GM04504 (cell line): Measurements from ENCODE around the gene SACS.
"Not testable (repeated sequence)": the region's sequence is repeated elsewhere in the genome, so short reads cannot be mapped to it uniquely, and the experiment has no call there.

Experiments used
- DNase-seq: peaks from one replicate; pipeline ENCODE4 v3.0.0-alpha.2; 2012; ENCODE audit warnings: low read depth

The SACS gene

DNA sequence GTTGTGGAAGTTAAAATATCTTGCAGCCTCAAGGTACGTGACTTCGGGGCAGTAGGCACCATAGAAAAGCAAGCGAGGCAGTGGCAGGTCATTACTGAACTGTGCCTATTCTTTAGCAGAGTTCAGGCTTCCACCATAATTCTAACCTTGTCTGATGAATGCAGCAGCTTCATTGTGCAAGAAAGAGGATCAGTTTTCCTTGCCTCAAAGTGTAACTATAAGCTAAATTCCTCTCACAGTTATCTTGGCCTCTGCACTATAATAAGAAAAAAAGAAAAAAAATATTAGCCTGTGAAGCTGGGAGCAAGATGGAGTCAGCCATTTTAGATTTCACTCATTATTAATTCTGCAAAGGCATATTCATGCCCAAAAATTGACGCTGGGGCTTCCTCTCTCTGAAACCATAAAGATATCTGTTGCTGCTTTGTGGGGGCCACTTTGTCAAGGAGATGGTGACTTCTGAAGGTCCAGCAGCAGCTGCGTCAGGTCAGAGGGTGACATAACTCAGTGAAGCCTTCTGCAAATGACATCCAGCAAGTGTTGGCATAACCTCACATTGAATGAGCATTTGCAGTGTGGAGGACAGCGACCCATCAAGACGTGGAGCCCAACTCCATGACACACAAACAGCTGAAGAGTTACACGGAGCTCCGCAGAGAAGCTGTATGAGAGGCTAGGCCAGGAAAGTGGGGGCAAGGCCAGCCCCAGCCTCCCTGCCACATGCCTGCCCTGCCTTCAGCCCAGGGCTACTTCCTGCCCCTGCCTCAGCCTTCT, 23.1 kb upstream of the SACS start:
- DNase-seq: no peak

DNA sequence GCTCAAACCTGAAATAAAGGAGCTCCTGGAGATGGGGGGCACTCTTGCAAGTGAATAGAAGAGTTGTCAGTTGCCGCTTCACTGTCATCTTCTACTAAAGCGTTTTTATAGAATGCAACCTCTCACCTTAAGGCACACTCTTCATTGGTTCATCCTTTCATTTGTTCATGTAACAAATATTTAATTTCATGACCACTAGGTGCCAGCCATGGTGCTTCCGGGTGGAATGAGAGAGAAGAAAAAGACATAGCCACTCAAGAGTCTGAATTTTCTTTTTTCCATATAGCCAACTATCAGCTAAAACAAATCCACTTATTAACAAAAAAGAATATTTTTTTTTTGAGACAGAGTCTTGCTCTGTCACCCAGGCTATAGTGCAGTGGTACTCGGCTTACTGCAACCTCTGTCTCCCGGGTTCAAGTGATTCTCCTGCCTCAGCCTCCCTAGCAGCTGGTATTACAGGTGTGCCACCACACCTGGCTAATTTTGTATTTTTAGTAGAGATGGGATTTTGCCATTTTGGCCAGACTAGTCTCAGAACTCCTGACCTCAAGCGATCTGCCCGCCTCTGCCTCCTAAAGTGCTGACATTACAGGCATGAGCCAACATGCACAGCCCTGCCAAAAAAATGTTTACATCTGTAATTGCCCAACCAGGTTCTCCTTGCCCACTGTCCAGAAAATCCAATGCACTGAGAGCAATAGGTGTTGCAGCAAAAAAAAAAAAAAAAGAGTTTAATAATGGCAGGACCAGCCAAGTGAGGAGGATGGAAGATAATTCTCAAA, 22.1 kb upstream of the SACS start:
- DNase-seq: no peak

DNA sequence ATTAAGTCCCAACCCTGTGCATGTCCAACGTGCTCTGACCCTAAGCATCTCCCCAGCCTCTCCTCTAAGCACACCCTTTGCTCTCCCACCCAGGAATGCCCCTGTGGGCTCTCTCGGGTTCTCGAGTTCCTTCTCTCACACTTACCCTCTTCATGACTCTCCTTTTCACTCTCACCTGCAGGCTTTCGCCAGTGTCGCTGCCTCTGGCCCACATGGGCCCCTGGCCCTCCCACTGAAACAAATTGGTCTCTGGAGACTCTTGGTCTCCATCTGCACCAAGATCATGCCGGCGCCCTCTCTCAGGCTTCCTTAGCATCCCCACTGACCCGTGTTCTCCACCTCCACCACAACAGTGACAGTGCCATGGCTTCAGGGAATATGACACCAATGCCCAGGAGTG, 19.6 kb upstream of the SACS start:
- DNase-seq: no peak

DNA sequence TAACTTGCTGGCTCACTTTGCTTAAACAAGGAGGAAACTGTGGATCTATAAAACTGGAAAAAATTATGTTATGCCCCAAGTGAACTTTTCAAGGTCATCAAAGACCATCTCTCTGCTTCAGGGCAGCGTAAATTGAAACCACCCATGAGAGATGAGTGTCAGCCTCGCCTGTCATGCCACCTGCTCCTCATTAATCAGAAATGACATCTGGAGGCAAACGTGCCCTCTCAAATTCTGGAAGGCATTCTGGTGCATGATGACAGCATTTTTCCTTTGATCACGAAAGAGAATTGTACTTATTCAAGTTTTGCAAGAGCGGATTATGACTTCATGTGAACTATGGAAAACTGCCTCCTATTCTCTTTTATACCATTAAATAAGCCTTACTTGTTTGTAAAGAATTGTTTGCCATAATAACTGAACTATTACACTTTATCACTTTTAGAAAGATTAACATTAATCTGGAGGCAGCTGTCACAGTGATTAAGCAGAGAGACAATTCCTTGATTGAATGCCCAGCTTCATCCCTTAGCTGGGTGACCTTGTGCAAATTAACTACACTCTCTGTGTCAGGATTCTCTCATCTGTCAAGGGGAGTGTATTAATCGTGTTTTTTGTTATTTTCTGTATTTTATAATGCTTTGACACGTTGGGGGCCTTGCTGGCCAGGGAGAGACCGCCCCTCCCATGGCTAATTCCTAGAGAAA, 17.0 kb upstream of the SACS start:
- no peak for DNase-seq

DNA sequence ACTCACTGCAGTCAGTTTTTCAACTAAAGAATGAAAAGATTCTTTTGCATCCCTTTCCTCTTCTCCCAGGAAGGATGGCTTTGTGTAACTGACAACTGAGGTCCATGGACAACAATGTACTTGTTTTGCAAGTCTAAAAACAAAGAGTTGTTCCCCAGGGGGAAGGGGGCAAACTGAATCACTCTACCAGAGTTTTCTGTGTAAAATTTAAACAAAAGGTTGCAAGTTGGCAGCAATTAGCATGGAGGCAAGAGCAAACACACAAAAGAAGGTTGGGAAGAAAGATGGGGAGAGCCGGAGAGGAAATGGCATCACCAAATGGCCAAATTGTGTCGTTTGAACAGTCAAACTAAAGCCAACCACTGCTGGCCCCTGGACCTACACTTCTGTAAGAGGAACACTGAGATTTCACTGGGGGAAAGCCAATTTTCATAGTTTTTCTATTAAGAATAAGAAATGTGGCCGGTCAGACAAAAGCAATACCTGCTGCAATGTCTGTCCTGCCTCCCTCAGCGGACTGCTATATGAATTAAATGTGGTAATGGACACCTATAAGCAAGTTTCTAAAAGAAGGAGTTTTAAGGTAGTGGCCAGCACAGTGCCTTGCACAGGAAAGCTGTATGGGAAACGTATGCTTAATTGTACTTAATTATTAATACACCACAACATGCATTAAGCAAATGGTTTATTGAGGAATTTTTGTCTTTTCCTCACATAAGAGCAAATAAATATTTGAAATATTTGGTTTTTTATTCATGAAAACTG, 16.1 kb upstream of the SACS start:
- no peak for DNase-seq

DNA sequence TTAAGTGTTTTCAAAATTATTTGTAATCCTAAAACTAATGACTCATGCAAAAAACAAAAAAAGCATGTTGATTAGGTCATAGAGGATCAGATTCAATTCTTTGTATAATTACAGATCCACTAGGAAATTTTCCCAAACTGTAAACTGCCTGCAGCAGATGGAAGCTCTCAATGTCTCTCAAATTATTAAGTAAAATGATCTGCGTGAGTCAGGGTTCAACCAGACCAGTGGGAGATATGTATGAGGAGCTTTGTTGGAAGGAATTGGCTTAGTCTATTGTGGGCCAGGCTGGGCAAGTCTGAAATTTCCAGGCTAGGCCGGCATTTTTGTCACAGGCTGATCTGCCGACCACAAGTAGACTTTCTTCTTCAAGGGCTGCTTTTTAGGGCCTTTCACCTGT, 14.4 kb upstream of the SACS start:
- no peak for DNase-seq

DNA sequence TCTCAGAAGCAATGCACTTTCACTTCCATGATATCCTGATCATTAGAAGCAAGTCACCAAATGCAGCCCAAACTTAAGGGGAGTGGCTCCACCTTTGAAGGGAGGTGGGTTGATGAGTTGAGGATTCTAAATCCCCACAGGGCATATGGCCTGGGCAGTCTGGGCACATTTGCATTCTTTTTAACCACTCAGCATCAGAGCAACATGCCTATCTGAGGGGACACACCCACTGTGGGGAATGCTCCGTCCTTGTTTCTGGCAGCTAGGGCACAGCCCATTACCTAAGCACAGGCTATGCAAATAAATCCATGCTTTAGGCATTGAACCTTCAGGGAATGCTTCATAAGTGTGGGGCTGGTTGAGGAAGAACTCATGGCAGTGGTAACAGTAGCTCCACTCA, 12.3 kb upstream of the SACS start:
- DNase-seq: no peak

DNA sequence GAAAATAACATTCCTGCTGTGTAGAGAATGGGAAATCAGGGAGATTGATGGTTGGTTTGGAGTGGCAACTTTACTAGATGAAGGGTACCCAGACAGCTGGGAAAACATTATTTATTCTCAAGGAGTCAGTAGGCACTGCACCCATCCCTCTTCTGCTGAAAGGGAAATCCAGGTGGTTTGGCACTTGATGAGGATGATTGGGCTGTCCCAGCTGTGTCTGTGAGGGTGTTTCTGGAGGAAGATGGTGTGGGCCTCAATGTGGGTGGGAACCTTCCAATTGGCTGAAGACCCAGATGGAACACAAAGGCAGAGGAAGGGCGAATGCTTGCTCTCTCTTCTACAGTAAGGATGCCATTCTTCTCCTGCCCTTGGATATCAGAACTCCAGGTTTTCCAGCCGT, 10.4 kb upstream of the SACS start:
- DNase-seq: no peak

DNA sequence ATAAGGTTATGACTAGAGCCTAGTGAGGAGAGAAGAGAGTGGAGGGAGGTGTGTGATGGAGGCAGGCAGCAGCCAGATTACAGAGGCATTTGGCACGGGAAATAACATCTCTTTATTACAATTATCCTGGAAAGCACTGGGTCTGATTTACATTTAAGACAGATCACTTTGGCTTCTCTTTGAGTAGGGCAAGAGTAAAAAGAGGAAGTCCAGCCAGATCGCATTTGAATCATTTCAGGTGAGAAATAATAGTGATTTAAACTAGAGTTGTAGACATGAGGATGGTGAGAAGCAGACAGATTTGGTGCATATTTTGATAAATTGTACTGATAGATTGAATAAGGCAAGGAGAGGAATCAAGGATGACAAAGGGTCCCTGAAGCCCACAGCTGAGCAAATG, 9.6 kb upstream of the SACS start:
- no peak for DNase-seq

DNA sequence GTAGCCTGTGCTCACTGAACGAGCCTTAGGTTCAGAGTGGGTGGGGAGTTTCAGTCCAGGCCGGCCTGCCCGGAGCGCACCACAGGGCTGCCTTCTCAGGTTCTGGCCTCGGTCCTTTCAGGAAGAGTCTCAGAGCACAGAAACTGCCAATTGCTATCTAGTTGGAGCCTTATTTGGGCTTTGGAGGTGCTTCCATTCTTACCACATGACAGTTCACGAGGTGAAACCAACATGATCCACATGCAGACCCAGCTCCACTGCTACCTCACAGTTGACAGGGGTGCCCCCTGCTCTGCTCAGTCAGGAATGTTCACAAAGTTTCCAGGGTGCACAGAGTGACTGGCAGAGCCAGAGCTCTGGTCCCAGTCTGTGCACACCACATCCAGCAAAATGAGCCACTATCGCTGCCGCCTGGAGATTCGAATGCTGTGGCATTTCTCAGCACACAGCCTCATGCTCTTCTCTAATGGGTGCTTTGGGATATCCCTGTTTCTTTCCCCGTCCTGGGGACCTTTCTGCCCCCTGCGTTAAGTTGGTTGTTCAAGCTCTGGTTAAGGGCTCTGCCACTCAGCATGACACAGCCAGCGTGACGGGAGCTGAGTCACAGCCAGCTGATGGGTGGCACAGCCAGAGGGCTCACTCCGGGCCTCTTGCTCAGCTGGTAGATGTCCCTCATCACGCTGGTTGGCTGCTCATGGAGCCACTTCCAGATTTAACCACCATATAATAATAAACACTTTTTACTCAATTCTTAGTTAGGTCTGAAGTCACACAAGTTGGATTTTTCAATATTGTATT, 7.5 kb upstream of the SACS start:
- no peak for DNase-seq

DNA sequence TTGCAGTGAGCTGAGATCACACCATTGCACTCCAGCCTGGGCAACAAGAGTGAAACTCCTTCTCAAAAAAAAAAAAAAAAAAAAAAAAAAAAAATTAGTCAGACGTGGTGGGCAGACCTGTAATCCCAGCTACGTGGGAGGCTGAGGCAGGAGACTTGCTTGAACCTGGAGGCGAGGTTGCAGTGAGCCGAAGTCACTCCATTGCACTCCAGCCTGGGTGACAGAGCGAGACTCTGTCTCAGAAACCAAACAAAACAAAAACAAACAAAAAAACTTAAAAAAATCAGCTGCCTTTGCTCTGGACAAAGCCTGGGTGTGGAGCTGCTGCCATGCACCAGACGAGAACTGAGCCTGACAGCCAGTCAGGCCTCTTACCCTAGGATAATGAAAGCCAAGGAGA, 6.8 kb upstream of the SACS start:
- not testable (repeated sequence) for DNase-seq

DNA sequence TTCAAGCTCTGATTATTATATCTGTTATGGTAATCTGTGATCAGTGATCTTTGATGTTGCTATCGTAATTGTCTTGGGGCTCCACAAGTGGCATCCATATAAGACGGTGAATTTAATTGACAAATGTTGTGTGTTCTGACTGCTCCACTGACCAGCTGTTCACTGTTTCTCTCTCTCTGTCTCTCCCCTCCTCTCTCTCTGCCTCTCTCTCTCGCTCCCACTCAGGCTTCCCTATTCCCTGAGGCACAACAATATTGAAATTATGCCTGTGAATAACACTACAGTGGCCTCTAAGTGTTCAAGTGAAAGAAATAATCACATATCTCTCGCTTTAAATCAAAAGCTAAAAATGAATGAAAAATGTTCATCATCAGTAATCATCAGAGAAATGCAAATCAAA, 4.4 kb upstream of the SACS start:
- no peak for DNase-seq

DNA sequence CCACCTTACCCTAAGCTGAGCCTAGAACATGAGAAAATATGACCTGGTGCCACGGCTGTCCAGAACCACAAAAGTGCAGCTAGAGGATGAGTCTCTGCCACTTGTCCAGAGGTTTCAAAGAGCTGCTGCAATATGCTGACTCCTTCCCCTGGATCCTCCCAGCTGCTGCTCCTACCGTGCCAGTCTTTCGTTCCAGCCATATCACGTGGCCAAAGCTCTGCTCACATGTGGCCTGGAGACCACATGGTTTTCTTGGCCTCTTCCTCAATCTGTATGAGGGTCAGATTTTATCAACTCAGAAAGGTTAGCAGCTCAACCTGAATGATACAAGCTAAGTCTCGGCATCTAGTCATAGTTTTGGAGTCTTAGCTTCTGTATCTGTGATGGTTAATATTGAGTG, 3.2 kb upstream of the SACS start:
- DNase-seq: no peak

DNA sequence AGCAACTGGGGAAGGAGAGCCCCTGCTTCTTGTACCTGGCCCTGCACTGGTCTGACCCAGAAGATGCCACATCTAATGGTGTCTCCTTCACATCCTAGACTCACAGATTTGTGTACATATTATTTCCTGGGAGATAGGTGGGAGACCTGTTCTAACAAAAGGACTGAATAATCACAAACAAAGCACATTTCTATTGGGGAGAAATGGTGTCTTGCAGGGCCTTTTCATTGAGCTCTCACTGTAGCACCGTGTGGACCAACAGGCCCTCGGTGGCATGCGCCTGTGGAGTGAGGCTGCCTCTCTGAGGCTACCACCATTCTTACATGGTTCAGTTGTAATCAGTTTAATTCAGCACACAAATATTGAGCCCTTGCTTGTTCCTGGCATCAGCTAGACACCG, 989 bp upstream of the SACS start:
- no peak for DNase-seq

DNA sequence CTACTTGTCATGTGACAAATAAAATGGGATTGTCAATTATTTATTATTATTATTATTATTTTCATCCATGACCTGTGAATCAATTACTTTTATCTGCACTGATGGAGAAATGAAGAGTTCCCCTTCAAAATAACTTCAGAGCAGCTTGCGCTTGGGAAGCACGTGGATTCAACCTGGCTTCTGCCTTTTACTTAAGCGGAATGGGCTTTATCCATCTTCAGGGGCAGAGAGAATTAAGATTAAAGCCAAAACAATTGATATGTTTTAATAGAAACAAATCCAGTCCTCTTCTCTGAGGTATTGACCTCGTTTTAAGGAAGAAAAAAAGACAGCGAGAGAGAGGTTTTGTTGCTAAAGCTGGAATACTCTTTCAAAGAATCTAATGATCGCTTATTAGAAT, 876 bp downstream of the SACS start:
- DNase-seq: no peak

DNA sequence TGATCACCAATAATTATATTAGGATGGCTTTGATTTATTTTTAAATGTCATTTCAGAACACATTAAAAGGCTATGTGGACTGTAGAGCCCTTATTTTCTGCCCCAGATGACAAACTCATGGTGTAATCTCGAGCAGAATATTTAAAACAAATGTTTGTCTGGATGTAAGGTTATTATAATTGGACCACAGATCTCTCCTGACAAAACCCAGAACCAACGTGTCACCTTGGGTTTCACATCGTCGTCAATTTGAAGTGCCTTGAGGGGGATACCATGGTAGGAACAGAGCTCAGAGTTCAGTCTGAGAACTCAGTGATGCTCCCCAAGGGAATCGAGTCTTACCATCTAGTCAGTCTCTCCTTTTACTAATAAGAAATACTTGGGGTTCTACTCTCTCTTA, 2.8 kb downstream of the SACS start:
- DNase-seq: no peak

DNA sequence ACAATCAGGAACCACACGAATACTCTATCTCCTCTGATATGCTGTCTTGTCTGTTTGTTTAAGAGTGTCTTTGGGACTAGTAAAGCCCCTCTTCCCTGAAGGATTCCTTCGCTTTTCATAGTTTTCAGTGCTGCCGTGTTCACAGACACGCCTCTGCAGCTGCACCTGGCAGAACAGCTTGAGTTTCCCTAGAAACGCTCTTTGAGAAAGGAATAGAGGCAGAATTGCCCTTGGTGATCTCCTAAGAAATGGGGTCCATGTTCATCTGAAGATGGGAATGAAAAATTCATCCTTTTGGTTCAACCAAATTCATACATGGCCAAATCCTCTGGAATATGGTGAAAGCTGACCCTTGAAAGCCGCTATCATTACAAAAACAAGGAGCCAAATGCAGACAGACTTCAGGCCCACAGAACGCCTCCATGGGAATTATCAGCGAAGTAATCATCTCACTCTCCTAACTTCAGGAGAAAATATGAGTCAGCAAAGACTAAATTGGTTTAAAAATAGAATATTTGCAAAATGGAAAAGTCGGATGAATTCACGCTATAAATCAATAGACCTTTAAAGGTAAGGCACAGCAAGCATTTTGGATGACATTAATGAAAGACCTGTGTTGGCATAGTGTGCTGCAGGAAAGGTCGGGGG, 5.5 kb downstream of the SACS start:
- DNase-seq: no peak

DNA sequence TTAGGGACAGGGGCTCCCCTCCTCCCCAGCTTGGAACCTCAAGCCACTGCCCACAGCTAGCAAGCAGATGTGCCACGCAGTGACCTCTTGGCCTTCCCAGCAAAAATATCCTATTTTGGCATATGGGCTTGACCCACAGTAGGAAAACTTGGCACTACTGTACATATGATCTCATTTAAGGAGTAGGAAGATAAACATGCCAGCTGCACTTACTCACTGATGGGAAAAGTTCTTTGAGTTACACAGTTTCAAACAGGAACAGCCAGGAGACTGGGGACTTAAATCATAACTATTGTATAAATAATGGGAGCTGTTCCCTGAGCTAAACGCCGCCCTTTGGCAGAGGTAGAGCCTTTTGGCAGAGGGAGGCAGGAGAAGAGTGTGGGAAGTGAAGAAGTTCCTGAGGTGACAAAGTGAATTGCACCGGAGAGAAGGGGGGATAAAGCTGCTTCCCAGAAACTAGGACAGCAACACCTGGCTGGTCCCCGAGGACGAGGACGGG, 6.1 kb downstream of the SACS start:
- peak; percentile 84 for DNase-seq

DNA sequence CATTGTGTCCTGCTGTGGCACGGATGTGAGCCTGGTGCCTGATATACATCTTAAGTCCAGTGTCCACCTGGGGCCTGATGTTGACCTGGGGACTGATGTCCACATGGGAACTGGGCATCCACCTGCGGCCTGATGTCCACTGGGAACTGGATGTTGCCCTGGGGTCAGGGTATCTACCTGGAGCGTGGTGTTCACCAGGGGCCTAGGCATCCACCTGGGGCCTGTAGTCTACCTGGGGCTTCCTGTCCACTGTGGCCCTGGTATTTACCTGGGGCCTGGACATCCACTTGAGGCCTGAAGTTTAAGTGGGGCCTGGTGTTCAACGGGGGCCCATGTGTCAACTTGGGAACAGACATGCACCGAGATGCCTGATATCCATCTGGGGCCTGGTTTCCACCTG, 11.9 kb downstream of the SACS start:
- no peak for DNase-seq

DNA sequence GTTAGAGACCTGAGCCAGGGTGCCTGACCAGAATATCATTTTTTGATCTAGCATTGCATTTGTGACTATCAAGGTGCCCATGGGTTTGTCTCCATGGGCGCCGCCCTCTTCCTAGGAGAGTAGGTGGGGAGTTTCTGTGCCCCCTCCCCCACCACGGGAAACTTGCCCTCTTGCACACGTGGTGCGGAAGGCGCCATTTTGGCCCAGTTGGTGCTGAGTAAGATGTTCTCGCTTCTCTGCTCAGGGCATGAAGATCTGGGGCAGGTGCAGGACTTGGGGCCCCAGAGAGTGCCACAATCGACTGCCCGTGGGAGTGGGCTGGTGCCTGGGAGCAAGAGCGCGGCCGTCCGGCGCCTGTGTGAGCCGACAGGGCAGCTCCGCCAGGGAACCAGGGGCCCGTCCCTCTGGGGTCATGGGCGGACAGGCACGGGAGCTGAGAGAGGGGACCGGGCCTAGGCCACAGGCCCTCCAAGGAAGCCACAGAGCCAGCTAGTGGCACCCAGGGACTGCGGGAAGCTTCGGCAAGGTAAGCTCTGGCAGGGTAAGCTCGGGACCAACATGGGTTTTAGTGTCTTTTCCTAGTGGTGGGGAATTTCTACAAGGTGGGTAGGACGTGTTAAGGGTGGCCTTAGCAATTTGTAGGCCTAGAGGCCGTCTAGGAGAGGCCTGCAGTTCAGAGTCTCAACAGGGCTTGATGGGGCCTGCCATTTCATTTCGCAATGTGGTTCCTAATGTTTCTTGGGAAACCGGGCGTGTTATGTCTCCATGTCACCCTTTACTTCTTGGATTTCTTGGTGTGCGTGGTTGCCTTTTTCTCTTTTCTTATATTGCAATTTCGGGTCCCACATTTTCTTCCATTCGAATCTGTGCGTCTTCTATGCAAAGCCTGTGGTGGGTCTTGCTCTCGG, 14.5 kb downstream of the SACS start:
- no peak for DNase-seq
